IMR-90 (cell line): ENCODE data around the gene AS3MT.

Experiments used
- BHLHE40 ChIP-seq: fragments of 150-350 bp; IDR thresholded peaks from 2 replicates; pipeline ENCODE4 v1.6.1; 2016; ENCODE audit warnings: mild to moderate bottlenecking, low read depth, low read length
- CEBPB ChIP-seq: IDR thresholded peaks from 2 replicates; pipeline ENCODE4 v1.6.1; 2012; ENCODE audit warnings: low read depth, low read length, improper control_type of control experiment
- CTCF ChIP-seq: conservative IDR thresholded peaks from 2 replicates; pipeline ENCODE4 v1.5.1; 2012; ENCODE audit warnings: mild to moderate bottlenecking, low read depth, low read length, improper control_type of control experiment
- MXI1 ChIP-seq: IDR thresholded peaks from 2 replicates; pipeline ENCODE4 v1.6.1; 2012; ENCODE audit warnings: low read depth, mild to moderate bottlenecking, low read length, moderate library complexity, borderline replicate concordance
- NFE2L2 ChIP-seq: fragments of 150-350 bp; IDR thresholded peaks from 2 replicates; pipeline ENCODE4 v1.6.1; 2016; ENCODE audit warnings: low read depth, mild to moderate bottlenecking, low read length
- RAD21 ChIP-seq: IDR thresholded peaks from 2 replicates; pipeline ENCODE4 v1.6.1; 2012; ENCODE audit warnings: low read length, improper control_type of control experiment
- RFX5 ChIP-seq: IDR thresholded peaks from 2 replicates; pipeline ENCODE4 v1.8.0; 2012; ENCODE audit warnings: low read depth, mild to moderate bottlenecking, low read length, moderate library complexity

- TF ChIP-seq NFE2L2: no peak
- TF ChIP-seq CTCF: no peak
- no peak for TF ChIP-seq BHLHE40
- TF ChIP-seq CEBPB: peak; percentile 70
- no peak for TF ChIP-seq RAD21
- TF ChIP-seq MXI1: no peak
- no peak for TF ChIP-seq RFX5
These were observed 11.0 kb downstream of the AS3MT start for GRCh38 chr10:102880256-102880655.
